NT2/D1 (cell line): ENCODE data around the gene ZNF366.

Experiments used
- SUZ12 ChIP-seq: IDR thresholded peaks from 2 replicates; pipeline ENCODE4 v1.6.1; 2011; ENCODE audit not compliant: insufficient read length, insufficient read depth; ENCODE audit errors: extremely low read depth
- YY1 ChIP-seq: IDR thresholded peaks from 2 replicates; pipeline ENCODE4 v1.6.1; 2011; ENCODE audit not compliant: insufficient read length, insufficient read depth

DNA sequence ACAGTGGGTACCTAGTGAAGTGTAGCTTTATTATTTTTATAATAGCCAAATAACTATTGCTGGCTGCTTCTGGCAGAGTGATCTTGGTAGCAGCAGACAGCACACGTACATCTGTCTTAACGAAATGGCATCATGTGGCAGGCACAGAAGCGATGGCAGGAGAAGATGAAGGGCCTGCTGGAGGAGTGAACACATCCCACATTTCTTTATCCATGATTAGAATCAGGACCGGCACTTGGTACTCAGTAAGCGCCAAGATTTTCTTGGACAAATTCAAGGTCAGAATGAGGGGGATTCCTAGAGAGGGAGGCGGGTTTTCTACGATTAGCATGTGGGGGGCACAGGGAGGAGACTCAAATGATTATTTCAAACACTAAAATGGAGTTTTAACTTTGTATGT lies 23.0 kb upstream of the ZNF366 start:
- TF ChIP-seq YY1 (no peak), SUZ12 (no peak)
